Muscle of leg (tissue), 11 donors: ENCODE data around the gene RAPGEF1. TPM values are rescaled to one million over a fixed set of nuclear protein-coding genes. Genes with fewer than 3 reads are reported as not detected.

Experiments used
- DNase-seq: peaks from one replicate; pipeline ENCODE4 v3.0.0; 2013
- H3K27ac ChIP-seq: one replicate; pipeline ENCODE4 v1.5.1; 2013; ENCODE audit warnings: mild to moderate bottlenecking, low read length, control low read depth
- H3K27me3 ChIP-seq: one replicate; pipeline ENCODE4 v1.6.1; 2013; ENCODE audit warnings: low read length; ENCODE audit not compliant: control insufficient read depth, insufficient read depth
- H3K36me3 ChIP-seq: one replicate; pipeline ENCODE4 v1.6.1; 2013; ENCODE audit warnings: low read length; ENCODE audit not compliant: control insufficient read depth, insufficient read depth
- H3K4me1 ChIP-seq: one replicate; pipeline ENCODE4 v1.6.1; 2013; ENCODE audit warnings: low read length; ENCODE audit not compliant: control insufficient read depth, insufficient read depth
- H3K4me3 ChIP-seq: one replicate; pipeline ENCODE4 v1.5.1; 2013; ENCODE audit warnings: low read length, control low read depth
- H3K9me3 ChIP-seq: replicated peaks from 2 replicates; pipeline ENCODE4 v1.6.1; 2013; ENCODE audit warnings: low read depth, low read length; ENCODE audit not compliant: control insufficient read depth
- WGBS: methylation state at CpG from one replicate; pipeline ENCODE4 v1.1.5; 2013; ENCODE audit warnings: missing lambda C conversion rate; ENCODE audit not compliant: insufficient coverage; 5-methylcytosine and 5-hydroxymethylcytosine counted together
- polyA plus RNA-seq, 8 donors: library from polyadenylated mRNA; unstranded; fragments of 120-200 nt; gene quantifications; one replicate each; pipeline versions ENCODE4 v1.2.1 to v1.2.3, GENCODE V29; 2013; ENCODE audit warnings: inconsistent platforms in 1 of 8, low replicate concordance in 1 of 8; ENCODE audit not compliant: insufficient read length in 8 of 8, insufficient read depth in 1 of 8
- total RNA-seq: library from RNA; stranded (reverse); fragments of 120-200 nt; gene quantifications from one replicate; pipeline ENCODE4 v1.2.4, GENCODE V29; 2013

Gene RAPGEF1
- total and polyA plus RNA-seq, 9 donors, result 30.2 to 95.2 (median 79.6) TPM

- Histone ChIP-seq H3K4me3 (no peak overlapping the region), H3K27me3 (no peaks in the 10 kb centered on the region), H3K9me3 (no peaks in the 10 kb centered on the region), H3K4me1 (peaks cover 32% of the 10 kb centered on the region), H3K36me3 (peaks cover 35% of the 10 kb centered on the region), H3K27ac (peak overlapping the region; percentile 43)
- DNase-seq, result peak; percentile 42
- WGBS, result 73% methylated on average over 4 of the region's 11 CpGs
These were observed 99.3 kb downstream of the RAPGEF1 start for GRCh38 chr9:131640438-131641137.

- Histone ChIP-seq H3K9me3 (no peaks in the 10 kb centered on the region), H3K27ac (no peak overlapping the region), H3K4me1 (peaks cover 30% of the 10 kb centered on the region), H3K4me3 (no peak overlapping the region), H3K36me3 (peaks cover 35% of the 10 kb centered on the region), H3K27me3 (no peaks in the 10 kb centered on the region)
- peak; percentile 50 for DNase-seq
- 56% methylated on average over 4 of the region's 9 CpGs for WGBS
These were observed 100.0 kb downstream of the RAPGEF1 start for GRCh38 chr9:131639769-131640437.

GRCh38 chr9:131636593-131636992 is 103.3 kb downstream of the RAPGEF1 start:
- Histone ChIP-seq H3K27me3 (no peaks in the 10 kb centered on the region), H3K4me1 (peaks cover 39% of the 10 kb centered on the region), H3K9me3 (no peaks in the 10 kb centered on the region), H3K4me3 (no peak overlapping the region), H3K27ac (no peak overlapping the region), H3K36me3 (peaks cover 26% of the 10 kb centered on the region)
- no peak for DNase-seq
- WGBS, result 79% methylated on average over 3 of the region's 6 CpGs

- Histone ChIP-seq H3K9me3 (no peaks in the 10 kb centered on the region), H3K4me1 (peaks cover 38% of the 10 kb centered on the region), H3K27ac (peak overlapping the region; percentile 37), H3K27me3 (no peaks in the 10 kb centered on the region), H3K36me3 (peaks cover 24% of the 10 kb centered on the region), H3K4me3 (no peak overlapping the region)
- 86% methylated on average over 2 of the region's 5 CpGs for WGBS
- DNase-seq, result no peak
These were observed 104.0 kb downstream of the RAPGEF1 start for GRCh38 chr9:131635892-131636291.

- no peaks in the 10 kb centered on the region for H3K27me3 ChIP-seq
- H3K9me3 ChIP-seq, result no peaks in the 10 kb centered on the region
- H3K4me3 ChIP-seq, result no peak overlapping the region
- DNase-seq, result peak; percentile 79
- peak overlapping the region; percentile 56 for H3K27ac ChIP-seq
- H3K36me3 ChIP-seq, result peaks cover 24% of the 10 kb centered on the region
- peaks cover 36% of the 10 kb centered on the region for H3K4me1 ChIP-seq
- 16% methylated on average over 5 of the region's 6 CpGs for WGBS
These were observed 104.6 kb downstream of the RAPGEF1 start for GRCh38 chr9:131635285-131635684.

GRCh38 chr9:131633491-131634031 is 106.3 kb downstream of the RAPGEF1 start:
- Histone ChIP-seq H3K4me3 (no peak overlapping the region), H3K36me3 (peaks cover 30% of the 10 kb centered on the region), H3K27ac (peak overlapping the region; percentile 91), H3K4me1 (peaks cover 42% of the 10 kb centered on the region), H3K27me3 (no peaks in the 10 kb centered on the region), H3K9me3 (no peaks in the 10 kb centered on the region)
- 75% methylated on average over 8 of the region's 9 CpGs for WGBS
- DNase-seq, result peak; percentile 86

GRCh38 chr9:131631306-131631705 is 108.6 kb downstream of the RAPGEF1 start:
- Histone ChIP-seq H3K27ac (peak overlapping the region; percentile 39), H3K9me3 (no peaks in the 10 kb centered on the region), H3K4me1 (peaks cover 55% of the 10 kb centered on the region), H3K36me3 (peaks cover 23% of the 10 kb centered on the region), H3K4me3 (no peak overlapping the region), H3K27me3 (no peaks in the 10 kb centered on the region)
- WGBS, result 35% methylated on average over 11 of the region's 13 CpGs
- DNase-seq, result peak; percentile 64

GRCh38 chr9:131630205-131630831 is 109.6 kb downstream of the RAPGEF1 start:
- H3K36me3 ChIP-seq, result peaks cover 30% of the 10 kb centered on the region
- WGBS, result 74% methylated on average over 12 of the region's 15 CpGs
- DNase-seq, result no peak
- H3K27me3 ChIP-seq, result no peaks in the 10 kb centered on the region
- H3K27ac ChIP-seq, result peak overlapping the region; percentile 6
- no peak overlapping the region for H3K4me3 ChIP-seq
- no peaks in the 10 kb centered on the region for H3K9me3 ChIP-seq
- H3K4me1 ChIP-seq, result peaks cover 58% of the 10 kb centered on the region

- Histone ChIP-seq H3K4me1 (peaks cover 62% of the 10 kb centered on the region), H3K27ac (no peak overlapping the region)
These were observed 110.1 kb downstream of the RAPGEF1 start for GRCh38 chr9:131629825-131630204.

GRCh38 chr9:131629226-131629500 is 110.7 kb downstream of the RAPGEF1 start:
- Histone ChIP-seq H3K27me3 (no peaks in the 10 kb centered on the region), H3K36me3 (peaks cover 32% of the 10 kb centered on the region), H3K9me3 (no peaks in the 10 kb centered on the region), H3K4me1 (peaks cover 68% of the 10 kb centered on the region), H3K27ac (no peak overlapping the region), H3K4me3 (no peak overlapping the region)
- WGBS, result 100% methylated on average over 1 of the region's 4 CpGs
- DNase-seq, result no peak

More at GRCh38 chr9:131629825-131630204, 110.1 kb downstream of the RAPGEF1 start:
- Histone ChIP-seq H3K9me3 (no peaks in the 10 kb centered on the region), H3K27me3 (no peaks in the 10 kb centered on the region), H3K36me3 (peaks cover 30% of the 10 kb centered on the region), H3K4me3 (no peak overlapping the region)
- 89% methylated on average over 4 of the region's 4 CpGs for WGBS
- no peak for DNase-seq
